Stimulated activated CD8-positive, alpha-beta memory T cell treated with anti-CD3 and anti-CD28 coated beads, Interleukin-7, amount 100 ng/mL, for 24 hours (primary cell): ENCODE data around the gene KANK3.
"Not testable (repeated sequence)": the region's sequence is repeated elsewhere in the genome, so short reads cannot be mapped to it uniquely, and the experiment has no call there.

ENCODE experiments used
- DNase-seq: peaks from one replicate; pipeline ENCODE4 v3.0.0-alpha.2; 2020; ENCODE audit warnings: low read depth

Gene KANK3

DNA sequence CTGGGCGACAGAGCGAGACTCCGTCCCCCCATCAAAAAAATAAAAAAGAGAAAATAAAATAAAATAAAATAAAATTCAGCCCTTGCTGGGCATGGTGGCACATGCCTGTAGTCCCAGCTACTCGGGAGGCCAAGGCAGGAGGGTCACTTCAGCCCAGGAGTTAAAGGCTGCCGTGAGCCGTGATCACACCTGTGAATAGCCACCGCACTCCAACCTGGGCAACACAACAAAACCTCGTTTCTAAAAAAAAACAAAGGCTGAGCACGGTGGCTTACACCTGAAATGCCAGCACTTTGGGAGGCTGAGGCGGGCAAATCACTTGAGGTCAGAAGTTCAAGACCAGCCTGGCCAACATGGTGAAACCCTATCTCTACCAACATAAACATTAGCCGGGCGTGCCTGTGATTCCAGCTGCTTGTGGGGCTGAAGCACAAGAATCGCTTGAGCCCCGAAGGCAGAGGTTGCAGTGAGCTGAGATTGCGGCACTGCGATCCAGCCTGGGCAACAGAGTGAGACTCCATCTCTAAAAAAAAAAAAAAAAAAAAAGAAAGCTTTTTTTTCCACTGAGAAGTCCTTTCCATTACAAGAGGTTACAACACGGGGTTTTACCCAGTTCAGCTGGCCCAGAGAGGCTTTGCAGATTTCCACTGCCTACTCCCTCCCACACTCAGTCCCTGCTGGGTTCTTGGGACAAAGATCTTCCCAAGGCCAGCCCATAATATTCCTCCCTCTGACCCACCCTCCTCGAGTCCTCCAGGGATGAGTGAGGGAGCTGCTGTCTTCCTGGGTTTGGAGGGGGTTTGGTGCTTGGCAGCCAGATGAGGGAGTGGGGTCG lies 27.3 kb upstream of the KANK3 start:
- DNase-seq = no peak

- no peak for DNase-seq
These were observed 24.4 kb upstream of the KANK3 start for GRCh38 chr19:8367327-8368001.

DNA sequence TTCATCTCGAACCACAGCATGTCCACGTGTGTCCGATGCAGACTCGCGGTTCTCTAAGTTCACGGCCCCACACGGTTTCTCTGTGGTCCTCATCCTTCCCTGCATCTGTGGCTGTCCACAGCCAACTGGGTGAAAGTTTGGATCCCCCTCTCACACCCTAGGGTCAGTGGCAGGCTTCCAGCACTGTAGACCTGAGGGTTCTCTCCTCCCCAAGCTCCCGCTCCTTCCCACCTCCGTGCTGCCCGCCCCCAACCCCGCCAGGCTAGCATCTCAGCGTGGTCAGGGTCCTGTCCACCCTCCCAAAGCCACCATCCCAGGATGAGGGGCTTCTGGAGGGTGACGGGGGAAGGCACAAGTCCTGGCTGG lies 23.9 kb upstream of the KANK3 start:
- no peak for DNase-seq

GRCh38 chr19:8366121-8366581 lies 23.1 kb upstream of the KANK3 start:
- DNase-seq = no peak

DNA sequence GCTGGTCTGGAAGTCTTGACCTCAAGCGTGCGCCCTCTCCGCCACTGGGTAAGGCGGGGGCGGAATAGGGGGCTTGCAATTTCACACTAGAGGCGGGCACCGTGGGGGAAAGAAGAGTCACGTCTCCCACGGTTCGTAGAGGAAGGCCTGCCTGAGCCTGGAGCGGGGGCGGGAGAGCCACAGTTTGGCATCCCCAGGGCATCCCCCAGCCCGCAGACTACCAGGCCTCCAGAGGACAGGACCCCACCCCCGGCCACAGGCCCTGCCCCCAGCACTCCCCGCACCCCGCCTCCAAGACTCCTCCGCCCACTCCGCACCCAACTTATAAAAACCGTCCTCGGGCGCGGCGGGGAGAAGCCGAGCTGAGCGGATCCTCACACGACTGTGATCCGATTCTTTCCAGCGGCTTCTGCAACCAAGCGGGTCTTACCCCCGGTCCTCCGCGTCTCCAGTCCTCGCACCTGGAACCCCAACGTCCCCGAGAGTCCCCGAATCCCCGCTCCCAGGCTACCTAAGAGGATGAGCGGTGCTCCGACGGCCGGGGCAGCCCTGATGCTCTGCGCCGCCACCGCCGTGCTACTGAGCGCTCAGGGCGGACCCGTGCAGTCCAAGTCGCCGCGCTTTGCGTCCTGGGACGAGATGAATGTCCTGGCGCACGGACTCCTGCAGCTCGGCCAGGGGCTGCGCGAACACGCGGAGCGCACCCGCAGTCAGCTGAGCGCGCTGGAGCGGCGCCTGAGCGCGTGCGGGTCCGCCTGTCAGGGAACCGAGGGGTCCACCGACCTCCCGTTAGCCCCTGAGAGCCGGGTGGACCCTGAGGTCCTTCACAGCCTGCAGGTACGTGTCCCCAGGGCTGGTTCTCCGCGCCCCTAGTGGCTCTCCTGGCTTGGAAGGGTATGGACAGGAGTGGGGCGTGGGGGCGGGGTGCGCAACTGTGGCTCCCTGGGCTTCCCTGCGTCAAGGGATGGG lies 21.0 kb upstream of the KANK3 start, which contains the start of gene ANGPTL4:
ANGPTL4 (plus strand) TSS at position 353 of the 969 bp plus-strand sequence; CDS start at position 520, 167 bp downstream.
- DNase-seq = no peak

DNA sequence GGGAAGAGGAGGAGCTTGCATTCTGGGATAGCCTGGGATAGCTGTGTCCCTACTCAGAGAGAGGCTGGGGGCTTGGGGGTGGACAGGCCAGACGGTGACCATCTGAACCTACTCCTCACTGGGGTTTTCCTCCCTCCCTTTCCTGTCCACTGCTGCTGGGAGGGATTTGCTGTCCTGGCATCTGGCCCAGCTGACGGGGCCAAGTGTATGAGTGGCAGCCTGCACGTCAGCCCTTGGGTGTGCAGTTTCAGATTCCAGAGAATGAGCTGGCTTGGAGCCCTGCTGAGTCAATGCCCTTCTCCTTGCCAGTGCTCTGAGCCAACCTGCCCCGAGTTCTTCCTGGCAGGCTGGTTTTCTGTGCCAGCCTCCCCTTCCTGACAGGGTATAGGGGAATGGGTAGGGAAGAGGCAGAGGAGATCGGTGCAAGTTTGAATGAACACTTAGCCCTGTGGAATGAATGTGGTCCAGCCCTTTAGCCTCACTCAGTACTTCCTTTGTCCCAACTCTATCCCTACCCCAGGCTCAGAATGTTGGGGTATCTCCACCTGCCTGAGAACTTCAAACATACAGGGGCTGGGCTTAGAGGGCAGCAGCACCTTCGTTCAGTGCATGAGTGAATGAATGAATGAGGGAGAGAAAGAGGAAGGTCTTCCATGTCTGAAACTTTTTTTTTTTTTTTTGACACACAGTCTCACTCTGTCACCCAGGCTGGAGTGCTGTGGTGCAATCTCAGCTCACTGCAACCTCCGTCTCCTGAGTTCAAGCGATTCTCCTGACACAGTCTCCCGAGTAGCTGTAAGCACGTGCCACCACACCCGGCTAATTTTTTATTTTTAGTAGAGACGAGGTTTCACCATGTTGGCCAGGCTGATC lies 19.1 kb upstream of the KANK3 start:
- DNase-seq = no peak

DNA sequence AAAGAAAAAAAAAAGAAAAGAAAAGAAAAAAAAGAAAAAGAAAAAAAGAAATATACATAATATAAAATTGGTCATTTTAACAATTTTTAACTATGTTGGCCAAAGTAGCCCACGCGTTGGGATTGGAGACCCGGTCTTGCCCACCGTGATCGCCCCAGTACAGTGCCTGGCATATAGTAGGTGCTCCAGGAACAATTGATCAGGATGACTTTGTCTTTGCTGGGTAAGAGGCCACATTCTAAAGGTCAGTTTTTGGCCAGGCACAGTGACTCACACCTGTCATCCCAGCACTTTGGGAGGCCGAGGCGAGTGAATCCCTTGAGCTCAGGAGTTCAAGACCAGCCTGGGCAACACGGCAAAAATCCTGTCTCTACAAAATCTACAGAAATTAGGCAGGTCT lies 17.1 kb upstream of the KANK3 start:
- DNase-seq = no peak

GRCh38 chr19:8358948-8359347 lies 15.9 kb upstream of the KANK3 start:
- no peak for DNase-seq

DNA sequence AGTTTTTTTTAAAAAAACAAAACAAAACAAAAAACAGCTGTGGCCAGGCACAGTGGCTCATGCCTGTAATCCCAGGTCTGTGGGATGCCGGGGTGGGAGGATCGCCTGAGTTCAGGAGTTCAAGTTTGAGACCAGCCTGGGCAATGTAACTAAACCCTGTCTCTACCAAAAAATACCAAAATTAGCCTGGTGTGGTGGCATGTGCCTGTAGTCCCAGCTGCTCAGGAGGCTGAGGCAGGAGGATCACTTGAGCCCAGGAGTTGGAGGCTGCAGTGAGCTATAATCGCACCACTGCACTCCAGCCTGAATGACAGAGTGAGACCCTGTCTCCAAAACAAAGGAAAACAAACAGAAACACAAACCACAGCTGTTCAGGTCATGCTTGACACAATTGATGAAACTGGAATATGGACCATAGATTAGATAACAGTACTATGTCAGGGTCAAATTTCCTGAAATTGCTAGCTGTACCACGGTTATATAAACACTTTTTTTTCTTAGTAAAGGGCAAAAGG lies 14.0 kb upstream of the KANK3 start:
- DNase-seq = no peak

DNA sequence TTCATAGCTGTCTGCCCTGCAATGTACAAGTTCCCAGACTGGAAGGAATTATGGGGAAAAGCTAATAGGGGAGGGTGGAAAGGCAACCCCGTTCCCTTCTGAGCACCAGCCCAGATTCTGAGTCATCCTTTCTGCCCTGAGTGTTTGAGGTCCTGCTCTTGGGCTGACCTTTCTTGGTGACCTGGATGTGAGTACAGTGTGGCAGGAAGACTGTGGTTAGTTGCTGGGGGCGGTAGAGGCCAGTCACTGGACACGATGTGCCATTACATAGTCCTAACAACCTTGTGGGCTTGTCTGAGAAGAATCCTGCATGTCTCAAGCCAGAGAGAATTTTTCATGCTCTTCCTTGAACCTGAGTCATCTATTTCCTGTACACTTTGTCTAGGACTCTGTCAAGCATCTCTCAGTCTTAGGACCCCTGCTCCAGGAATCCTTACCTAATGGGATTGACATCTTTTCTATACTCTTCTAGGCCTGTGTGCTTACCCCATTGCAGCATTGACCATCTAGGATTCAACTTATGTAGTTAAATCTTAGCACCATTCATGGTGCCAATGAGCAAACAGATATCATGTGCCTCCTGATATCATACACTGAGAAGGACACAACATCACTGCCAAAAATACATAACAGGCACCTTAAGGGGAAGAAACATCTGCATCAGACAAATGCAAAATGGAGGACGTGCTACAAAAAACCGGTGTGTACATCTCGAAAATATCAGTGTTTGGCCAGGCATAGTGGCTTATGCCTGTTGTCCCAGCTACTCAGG lies 12.8 kb upstream of the KANK3 start:
- no peak for DNase-seq

DNA sequence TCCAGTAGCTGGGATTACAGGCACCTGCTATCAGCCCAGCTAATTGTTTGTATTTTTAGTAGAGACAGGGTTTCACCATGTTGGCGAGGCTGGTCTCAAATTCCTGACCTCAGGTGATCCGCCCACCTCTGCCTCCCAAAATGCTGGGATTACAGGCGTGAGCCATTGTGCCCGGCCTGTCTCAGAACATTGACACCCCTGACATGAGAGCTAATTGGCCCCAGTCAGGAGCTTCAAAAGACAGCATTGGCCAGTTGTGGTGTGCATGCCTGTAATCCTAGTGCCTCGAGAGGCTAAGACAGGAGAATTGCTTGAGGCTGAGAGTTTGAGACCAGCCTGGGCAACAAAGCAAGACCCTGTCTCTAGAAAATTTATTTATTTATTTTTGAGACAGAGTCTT lies 9.8 kb upstream of the KANK3 start:
- not testable (repeated sequence) for DNase-seq

DNA sequence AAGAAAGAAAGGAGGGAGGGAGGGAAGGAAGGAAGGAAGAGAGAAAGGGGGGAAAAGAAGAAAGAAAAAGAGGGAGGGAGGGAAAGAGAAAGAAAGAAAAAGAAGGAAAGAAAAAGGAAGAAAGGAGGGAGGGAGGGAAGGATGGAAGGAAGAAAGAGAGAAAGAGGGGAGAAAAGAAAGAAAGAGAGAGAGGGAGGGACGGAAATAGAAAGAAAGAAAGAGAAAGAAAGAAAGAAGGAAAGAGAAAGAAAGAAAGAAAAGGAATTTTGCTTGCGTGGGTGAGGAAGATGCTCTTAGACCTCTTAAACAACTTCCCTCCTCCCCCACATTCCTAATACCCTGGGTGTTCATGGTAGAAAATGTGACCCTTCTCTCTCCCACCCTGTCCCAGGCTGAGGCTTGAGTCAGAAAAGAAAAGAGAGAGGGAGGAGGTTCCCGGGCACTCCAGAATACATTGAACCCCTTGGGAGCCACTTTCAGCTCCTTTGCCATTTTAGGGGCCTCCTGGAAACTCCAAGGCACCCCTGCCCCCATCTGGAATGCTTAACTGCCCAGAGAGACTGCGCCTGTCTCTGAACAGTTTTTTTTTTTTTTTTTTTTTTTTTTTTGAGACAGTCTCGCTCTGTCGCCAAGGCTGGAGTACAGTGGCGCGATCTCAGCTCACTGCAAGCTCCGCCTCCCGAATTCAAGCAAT lies 9.2 kb upstream of the KANK3 start:
- DNase-seq = no peak

DNA sequence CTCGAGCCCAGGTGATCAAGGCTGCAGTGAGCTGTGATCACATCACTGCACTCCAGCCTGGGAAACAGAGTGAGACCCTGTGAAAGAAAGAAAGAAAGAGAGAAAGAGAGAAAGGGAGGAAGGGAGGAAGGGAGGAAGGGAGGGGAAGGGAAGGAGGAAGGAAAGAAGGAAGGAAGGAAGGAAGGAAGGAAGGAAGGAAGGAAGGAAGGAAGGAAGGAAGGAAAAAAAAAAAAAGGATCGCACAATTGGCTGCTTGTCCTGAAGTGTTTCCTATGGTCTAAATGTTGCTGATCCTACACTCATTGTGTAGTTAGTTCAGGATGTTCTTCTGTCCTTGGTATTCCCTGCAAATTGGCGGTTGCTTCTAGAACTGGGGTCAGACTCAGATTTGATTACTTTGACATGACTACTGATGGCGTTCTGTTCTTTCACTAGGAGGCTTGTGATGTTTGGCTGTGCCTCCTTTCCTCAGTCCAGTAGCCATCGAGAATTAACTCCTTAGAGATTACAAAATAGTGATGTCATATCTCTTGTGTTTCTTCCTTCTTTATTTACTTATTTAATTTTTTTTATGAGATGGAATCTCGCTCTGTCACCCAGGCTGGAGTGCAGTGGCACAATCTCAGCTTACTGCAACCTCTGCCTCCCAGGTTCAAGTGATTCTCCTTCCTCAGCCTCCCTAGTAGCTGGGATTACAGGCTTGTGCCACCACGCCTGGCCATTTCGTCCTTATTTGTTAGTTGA lies 6.7 kb upstream of the KANK3 start:
- not testable (repeated sequence) for DNase-seq

GRCh38 chr19:8343483-8343844 lies 402 bp upstream of the KANK3 start:
- DNase-seq = no peak

- DNase-seq = no peak
These were observed 762 bp downstream of the KANK3 start for GRCh38 chr19:8342316-8342683.

- DNase-seq = not testable (repeated sequence)
These were observed 1.6 kb downstream of the KANK3 start for GRCh38 chr19:8341504-8341903.

- no peak for DNase-seq
These were observed 2.5 kb downstream of the KANK3 start for GRCh38 chr19:8340341-8341096.

- no peak for DNase-seq
These were observed 4.2 kb downstream of the KANK3 start for GRCh38 chr19:8338835-8339234.
